ENCODE data around the gene THAP11. TPM values are rescaled to one million over a fixed set of nuclear protein-coding genes. Genes with fewer than 3 reads are reported as not detected.

The THAP11 gene
- total and polyA plus RNA-seq, 8 donors, result 21.7 to 30.5 (median 27.2) TPM

GRCh38 chr16:67880584-67880983, 38.5 kb downstream of the THAP11 start:
- H3K27ac ChIP-seq, result no peak overlapping the region
- H3K4me3 ChIP-seq, result no peak overlapping the region
- no peaks in the 10 kb centered on the region for H3K27me3 ChIP-seq
- no peak for ATAC-seq
- intact Hi-C loops (cut with DNase I), result loop anchor here in 1 of 2 donors (5.0 kb wide), 1 partner anchor 47 kb away; no protein-coding TSS in a partner anchor
- TF ChIP-seq CTCF (IDR thresholded peaks at IDR 0.05), result no peak
- peaks cover 0 to 18% of the 10 kb centered on the region in 2 donors for H3K4me1 ChIP-seq
- no peak for DNase-seq
- no peaks in the 10 kb centered on the region for H3K9me3 ChIP-seq
- H3K36me3 ChIP-seq, result peaks cover 0 to 97% of the 10 kb centered on the region in 2 donors

GRCh38 chr16:67881621-67882161, 39.6 kb downstream of the THAP11 start:
- H3K4me3 ChIP-seq, result no peak overlapping the region
- no peak for TF ChIP-seq CTCF (IDR thresholded peaks at IDR 0.05)
- H3K27me3 ChIP-seq, result no peaks in the 10 kb centered on the region
- H3K9me3 ChIP-seq, result no peaks in the 10 kb centered on the region
- ATAC-seq, result no peak
- intact Hi-C loops (cut with DNase I), result loop anchor here in 1 of 2 donors (5.0 kb wide), 1 partner anchor 46 kb away; no protein-coding TSS in a partner anchor
- H3K27ac ChIP-seq, result no peak overlapping the region
- peaks cover 0 to 100% of the 10 kb centered on the region in 2 donors for H3K36me3 ChIP-seq
- no peak for DNase-seq
- H3K4me1 ChIP-seq, result peaks cover 0 to 12% of the 10 kb centered on the region in 2 donors

GRCh38 chr16:67882374-67883145, 40.4 kb downstream of the THAP11 start:
- no peaks in the 10 kb centered on the region for H3K9me3 ChIP-seq
- intact Hi-C loops (cut with DNase I), result loop anchor here in 1 of 2 donors (5.0 kb wide), 1 partner anchor 45 kb away; no protein-coding TSS in a partner anchor
- DNase-seq (no peak), ATAC-seq (no peak)
- H3K4me3 ChIP-seq, result no peak overlapping the region
- H3K4me1 ChIP-seq, result peaks cover 0 to 12% of the 10 kb centered on the region in 2 donors
- no peaks in the 10 kb centered on the region for H3K27me3 ChIP-seq
- H3K36me3 ChIP-seq, result peaks cover 0 to 95% of the 10 kb centered on the region in 2 donors
- no peak for TF ChIP-seq CTCF (IDR thresholded peaks at IDR 0.05)
- H3K27ac ChIP-seq, result no peak overlapping the region

- H3K27ac ChIP-seq, result no peak overlapping the region
These were observed 41.2 kb downstream of the THAP11 start for GRCh38 chr16:67883146-67883871.

More at GRCh38 chr16:67883146-67883871, 41.2 kb downstream of the THAP11 start:
- peaks cover 0 to 12% of the 10 kb centered on the region in 2 donors for H3K4me1 ChIP-seq
- intact Hi-C loops (cut with DNase I), result loop anchor here in 1 of 2 donors (5.0 kb wide), 1 partner anchor 44 kb away; no protein-coding TSS in a partner anchor
- no peak for DNase-seq
- no peaks in the 10 kb centered on the region for H3K27me3 ChIP-seq
- TF ChIP-seq CTCF (IDR thresholded peaks at IDR 0.05), result peak in 1 of 2 donors; percentile 91
- no peak for ATAC-seq
- no peaks in the 10 kb centered on the region for H3K9me3 ChIP-seq
- no peak overlapping the region for H3K4me3 ChIP-seq
- H3K36me3 ChIP-seq, result peaks cover 0 to 88% of the 10 kb centered on the region in 2 donors
